CD4-positive, alpha-beta T cell treated with Interleukin-1 beta for 1 hour (primary cell): ENCODE measurements around the gene FGR.
"Not testable (repeated sequence)": the region's sequence is repeated elsewhere in the genome, so short reads cannot be mapped to it uniquely, and the experiment has no call there.

Experiments
- DNase-seq, 2 donors: peaks; one replicate each; pipeline ENCODE4 v3.0.0-alpha.2; 2020 to 2022

Gene FGR

GRCh38 chr1:27659497-27660299, 24.7 kb upstream of the FGR start:
- DNase-seq: peak; percentile 91 to 93

GRCh38 chr1:27658951-27659496, 24.0 kb upstream of the FGR start:
- DNase-seq: peak in 1 of 2 donors; percentile 51

GRCh38 chr1:27656157-27656893, 21.3 kb upstream of the FGR start:
- DNase-seq: peak in 1 of 2 donors; percentile 59

- no peak for DNase-seq
These were observed 20.4 kb upstream of the FGR start for GRCh38 chr1:27655151-27655937.

GRCh38 chr1:27652111-27652864, 17.3 kb upstream of the FGR start:
- DNase-seq: no peak

GRCh38 chr1:27650539-27651175, 15.7 kb upstream of the FGR start:
- DNase-seq: peak in 1 of 2 donors; percentile 44

- DNase-seq: no peak
These were observed 15.2 kb upstream of the FGR start for GRCh38 chr1:27650171-27650538.

GRCh38 chr1:27649306-27649635, 14.3 kb upstream of the FGR start:
- DNase-seq: no peak

GRCh38 chr1:27648602-27649305, 13.8 kb upstream of the FGR start:
- no peak for DNase-seq

- no peak for DNase-seq
These were observed 12.3 kb upstream of the FGR start for GRCh38 chr1:27647328-27647727.

GRCh38 chr1:27646676-27647075, 11.7 kb upstream of the FGR start:
- DNase-seq: no peak

GRCh38 chr1:27645071-27645415, 10.1 kb upstream of the FGR start:
- DNase-seq: no peak

- DNase-seq: no peak
These were observed 9.5 kb upstream of the FGR start for GRCh38 chr1:27644369-27645070.

- peak; percentile 78 to 81 for DNase-seq
These were observed 8.8 kb upstream of the FGR start for GRCh38 chr1:27643600-27644368.

- DNase-seq: not testable (repeated sequence)
These were observed 5.5 kb upstream of the FGR start for GRCh38 chr1:27640514-27640913.

- no peak for DNase-seq
These were observed 3.8 kb upstream of the FGR start for GRCh38 chr1:27638805-27639204.

GRCh38 chr1:27638047-27638734, 3.2 kb upstream of the FGR start:
- DNase-seq: no peak

GRCh38 chr1:27635396-27636142, 584 bp upstream of the FGR start:
- DNase-seq: no peak
